ENCODE data around the gene RNF213.

GRCh38 chr17:80294210-80294609 lies 33.6 kb downstream of the RNF213 start:
- TF ChIP-seq CTCF (conservative IDR thresholded peaks at IDR 0.05), result no peak
- no peak for TF ChIP-seq EZH2 (IDR thresholded peaks at IDR 0.05; ENCODE audit: low read depth)

Measured in PC-9 (cell line).